Gastrocnemius medialis (tissue), 4 donors: ENCODE results near the gene RELT. TPM values are rescaled to one million over a fixed set of nuclear protein-coding genes. Genes with fewer than 3 reads are reported as not detected.

Source experiments
- ATAC-seq, 2 donors: fragments of 150-250 bp; one replicate each; pipeline ENCODE4 v1.9.1; 2016
- DNase-seq, 2 donors: peaks; one replicate each; pipeline ENCODE4 v3.0.0-alpha.2; 2019
- H3K27ac ChIP-seq, 4 donors: fragments of 200-600 bp; sonication (generic); 1 replicate in 1 of 4; 2 replicates in 3 of 4; pipeline ENCODE4 v1.5.1; 2016 to 2018; ENCODE audit warnings: mild to moderate bottlenecking in 2 of 4, moderate library complexity in 1 of 4
- H3K27me3 ChIP-seq, 3 donors: fragments of 200-600 bp; sonication (generic) in 2 of 3; 1 replicate in 1 of 3; 2 replicates in 2 of 3; pipeline versions ENCODE4 v1.5.1 to v1.6.0; 2016 to 2019; ENCODE audit warnings: mild to moderate bottlenecking in 1 of 3, moderate library complexity in 1 of 3
- H3K36me3 ChIP-seq, 2 donors: fragments of 200-600 bp; sonication (generic) in 1 of 2; one replicate each; pipeline ENCODE4 v1.5.1; 2017 to 2018
- H3K4me1 ChIP-seq, 2 donors: fragments of 200-600 bp; sonication (generic) in 1 of 2; one replicate each; pipeline ENCODE4 v1.5.1; 2016 to 2017; ENCODE audit warnings: mild to moderate bottlenecking in 2 of 2
- H3K4me3 ChIP-seq, 4 donors: fragments of 200-600 bp; sonication (generic) in 3 of 4; 1 replicate in 1 of 4; 2 replicates in 3 of 4; pipeline ENCODE4 v1.5.1; 2016 to 2019; ENCODE audit warnings: mild to moderate bottlenecking in 2 of 4
- H3K9me3 ChIP-seq, 3 donors: fragments of 200-600 bp; sonication (generic) in 2 of 3; 1 replicate in 1 of 3; 2 replicates in 2 of 3; pipeline ENCODE4 v1.5.1; 2016 to 2019
- POLR2A ChIP-seq, 2 donors: fragments of 450-650 bp; IDR thresholded peaks; one replicate each; pipeline ENCODE4 v1.6.1; 2017; ENCODE audit warnings: antibody characterized with exemption in 2 of 2, mild to moderate bottlenecking in 2 of 2, moderate library complexity in 2 of 2
- in situ Hi-C, 4 donors: fragments of 200-750 bp; cut with MboI; loops; one replicate each; pipeline versions ENCODE4 v1.15.0 to v1.8.0; 2017; ENCODE audit warnings: low sequenced_read_pairs in 4 of 4
- intact Hi-C: fragments of 100-400 bp; cut with DNase I; formaldehyde crosslinking; loops from one replicate; pipeline ENCODE4 v1.15.1; 2023; ENCODE audit warnings: low total_unique reads
- total RNA-seq, 4 donors: library from RNA; depleted of rRNA; stranded (reverse); fragments of >200 nt; gene quantifications; one replicate each; pipeline versions ENCODE4 v1.1.0 to v1.2.3, GENCODE V29; 2016
- TF ChIP-seq, protein P1 (sequence below), 5 experiments: fragments of 450-650 bp in 3 of 5; fragments of 200-600 bp in 2 of 5; sonication (generic) in 2 of 5; IDR thresholded peaks in 4 of 5; conservative IDR thresholded peaks in 1 of 5; 1 replicate in 4 of 5; 2 replicates in 1 of 5; pipeline ENCODE4 v1.5.1; 2016 to 2019; ENCODE audit warnings: antibody characterized with exemption in 5 of 5, mild to moderate bottlenecking in 3 of 5, moderate library complexity in 3 of 5

RELT gene
- total RNA-seq, 4 donors from 2014 or later, result 18.5 to 63.5 (median 36.7) TPM

DNA sequence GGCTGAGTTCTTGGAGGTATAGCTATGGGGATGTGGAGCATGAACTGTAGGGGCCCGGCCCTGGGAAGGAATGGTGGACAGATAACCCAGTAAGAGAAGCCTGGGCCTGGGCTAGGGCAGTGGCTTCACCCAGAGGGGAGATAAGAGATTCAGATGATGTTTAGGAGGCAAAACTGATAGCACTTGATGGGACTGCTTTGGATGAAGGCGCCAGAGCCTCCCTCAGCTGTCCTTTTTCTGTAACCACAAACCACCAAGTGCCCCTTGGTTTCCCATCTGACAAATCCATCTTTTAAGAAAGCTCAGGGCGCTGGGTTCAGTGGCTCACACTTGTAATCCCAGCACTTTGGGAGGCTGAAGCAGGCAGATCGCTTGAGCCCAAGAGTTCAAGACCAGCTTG is 23.4 kb downstream of the RELT start:
- Histone ChIP-seq H3K36me3 (peaks cover 0 to 10% of the 10 kb centered on the region in 2 donors), H3K27ac (peak overlapping the region; percentile 4 to 63 (median 26)), H3K9me3 (no peaks in the 10 kb centered on the region), H3K4me1 (peaks cover 22 to 33% of the 10 kb centered on the region in 2 donors), H3K27me3 (no peaks in the 10 kb centered on the region), H3K4me3 (no peak overlapping the region)
- DNase-seq (no peak), ATAC-seq (no peak)
- TF ChIP-seq, protein P1, sequence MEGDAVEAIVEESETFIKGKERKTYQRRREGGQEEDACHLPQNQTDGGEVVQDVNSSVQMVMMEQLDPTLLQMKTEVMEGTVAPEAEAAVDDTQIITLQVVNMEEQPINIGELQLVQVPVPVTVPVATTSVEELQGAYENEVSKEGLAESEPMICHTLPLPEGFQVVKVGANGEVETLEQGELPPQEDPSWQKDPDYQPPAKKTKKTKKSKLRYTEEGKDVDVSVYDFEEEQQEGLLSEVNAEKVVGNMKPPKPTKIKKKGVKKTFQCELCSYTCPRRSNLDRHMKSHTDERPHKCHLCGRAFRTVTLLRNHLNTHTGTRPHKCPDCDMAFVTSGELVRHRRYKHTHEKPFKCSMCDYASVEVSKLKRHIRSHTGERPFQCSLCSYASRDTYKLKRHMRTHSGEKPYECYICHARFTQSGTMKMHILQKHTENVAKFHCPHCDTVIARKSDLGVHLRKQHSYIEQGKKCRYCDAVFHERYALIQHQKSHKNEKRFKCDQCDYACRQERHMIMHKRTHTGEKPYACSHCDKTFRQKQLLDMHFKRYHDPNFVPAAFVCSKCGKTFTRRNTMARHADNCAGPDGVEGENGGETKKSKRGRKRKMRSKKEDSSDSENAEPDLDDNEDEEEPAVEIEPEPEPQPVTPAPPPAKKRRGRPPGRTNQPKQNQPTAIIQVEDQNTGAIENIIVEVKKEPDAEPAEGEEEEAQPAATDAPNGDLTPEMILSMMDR (IDR thresholded peaks at IDR 0.05 in 4 of 5, conservative IDR thresholded peaks at IDR 0.05 in 1 of 5), result no peak
- in situ Hi-C loops (loop anchor here in 3 of 4 donors (10.0 kb wide), 1 partner anchor 255 kb away; no protein-coding TSS in a partner anchor), intact Hi-C loops (loop anchor here (5.0 kb wide), 1 partner anchor 263 kb away; no protein-coding TSS in a partner anchor)

DNA sequence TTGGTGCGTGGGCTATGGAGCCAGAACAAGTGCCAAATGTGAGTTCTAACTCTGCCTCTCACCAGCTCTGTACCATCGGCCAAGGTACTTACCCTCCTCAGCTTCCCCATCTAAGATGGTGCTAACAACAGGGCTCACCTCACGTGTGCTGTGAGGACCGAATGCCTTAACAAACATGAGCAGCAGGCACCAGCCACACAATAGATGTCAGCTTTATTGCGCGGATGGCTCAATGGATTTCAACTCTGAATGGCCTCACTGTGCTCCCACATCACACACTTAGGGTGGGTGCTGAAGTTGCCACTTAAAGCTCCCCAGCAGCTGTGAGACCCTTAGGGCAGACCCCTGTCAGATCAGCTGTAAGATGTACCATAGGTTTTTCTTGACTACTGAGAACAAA is 24.1 kb downstream of the RELT start:
- intact Hi-C loops, result loop anchor here (5.0 kb wide), 1 partner anchor 262 kb away; no protein-coding TSS in a partner anchor

DNA sequence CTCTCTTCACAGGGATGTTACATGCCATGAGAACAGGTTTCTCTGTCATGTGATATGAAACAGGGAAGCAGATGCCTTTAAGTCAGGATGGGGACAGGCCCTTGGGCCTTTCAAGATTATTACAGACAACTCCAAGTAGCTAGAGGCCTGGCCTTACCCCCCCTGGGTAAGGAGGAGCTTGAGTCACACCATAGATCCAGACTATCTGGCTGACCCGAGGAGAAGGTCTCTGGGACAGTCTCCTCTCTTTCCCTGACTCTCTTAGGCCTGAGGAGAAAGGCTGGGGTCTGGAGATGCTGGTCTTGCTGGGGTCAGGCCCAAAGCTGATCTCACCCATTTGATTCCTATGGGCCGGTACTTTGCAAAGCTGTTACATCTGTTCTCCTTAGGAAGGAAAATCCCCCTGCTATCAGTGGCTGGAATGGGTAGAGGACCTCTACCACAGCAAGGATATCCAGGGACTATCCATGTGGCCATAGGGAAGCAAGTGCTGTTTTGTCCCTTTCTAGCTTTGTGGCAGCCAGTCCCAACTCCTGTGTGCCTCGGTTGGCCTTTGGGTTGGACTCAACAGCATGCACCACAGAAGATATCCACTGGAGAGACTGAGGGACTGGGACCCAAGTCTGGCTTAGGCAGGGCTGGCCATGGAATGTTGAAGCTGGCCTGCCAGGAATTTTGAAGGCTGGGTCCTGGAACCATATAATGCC is 25.2 kb downstream of the RELT start:
- no peak for DNase-seq
- Histone ChIP-seq H3K4me1 (peaks cover 16 to 24% of the 10 kb centered on the region in 2 donors), H3K27me3 (no peaks in the 10 kb centered on the region), H3K4me3 (no peak overlapping the region), H3K36me3 (no peaks in the 10 kb centered on the region), H3K27ac (peak overlapping the region in 1 of 4 donors; percentile 22), H3K9me3 (no peaks in the 10 kb centered on the region)
- in situ Hi-C loops, result loop anchor here in 3 of 4 donors (10.0 kb wide), 1 partner anchor 253 kb away; no protein-coding TSS in a partner anchor
- TF ChIP-seq, protein P1 (IDR thresholded peaks at IDR 0.05 in 4 of 5, conservative IDR thresholded peaks at IDR 0.05 in 1 of 5), result no peak
- no peak for TF ChIP-seq POLR2A (IDR thresholded peaks at IDR 0.05)
- no peak for ATAC-seq
- intact Hi-C loops, result loop anchor here (5.0 kb wide), 1 partner anchor 261 kb away; no protein-coding TSS in a partner anchor

More for the DNA sequence above, 24.1 kb downstream of the RELT start:
- DNase-seq (no peak), ATAC-seq (no peak)
- TF ChIP-seq, protein P1 (IDR thresholded peaks at IDR 0.05 in 4 of 5, conservative IDR thresholded peaks at IDR 0.05 in 1 of 5), result no peak
- TF ChIP-seq POLR2A (IDR thresholded peaks at IDR 0.05), result no peak
- Histone ChIP-seq H3K4me1 (peaks cover 22 to 33% of the 10 kb centered on the region in 2 donors), H3K4me3 (no peak overlapping the region), H3K36me3 (peaks cover 0 to 3% of the 10 kb centered on the region in 2 donors), H3K27ac (peak overlapping the region in 1 of 4 donors; percentile 63), H3K27me3 (no peaks in the 10 kb centered on the region), H3K9me3 (no peaks in the 10 kb centered on the region)
- in situ Hi-C loops, result loop anchor here in 3 of 4 donors (10.0 kb wide), 1 partner anchor 255 kb away; no protein-coding TSS in a partner anchor

DNA sequence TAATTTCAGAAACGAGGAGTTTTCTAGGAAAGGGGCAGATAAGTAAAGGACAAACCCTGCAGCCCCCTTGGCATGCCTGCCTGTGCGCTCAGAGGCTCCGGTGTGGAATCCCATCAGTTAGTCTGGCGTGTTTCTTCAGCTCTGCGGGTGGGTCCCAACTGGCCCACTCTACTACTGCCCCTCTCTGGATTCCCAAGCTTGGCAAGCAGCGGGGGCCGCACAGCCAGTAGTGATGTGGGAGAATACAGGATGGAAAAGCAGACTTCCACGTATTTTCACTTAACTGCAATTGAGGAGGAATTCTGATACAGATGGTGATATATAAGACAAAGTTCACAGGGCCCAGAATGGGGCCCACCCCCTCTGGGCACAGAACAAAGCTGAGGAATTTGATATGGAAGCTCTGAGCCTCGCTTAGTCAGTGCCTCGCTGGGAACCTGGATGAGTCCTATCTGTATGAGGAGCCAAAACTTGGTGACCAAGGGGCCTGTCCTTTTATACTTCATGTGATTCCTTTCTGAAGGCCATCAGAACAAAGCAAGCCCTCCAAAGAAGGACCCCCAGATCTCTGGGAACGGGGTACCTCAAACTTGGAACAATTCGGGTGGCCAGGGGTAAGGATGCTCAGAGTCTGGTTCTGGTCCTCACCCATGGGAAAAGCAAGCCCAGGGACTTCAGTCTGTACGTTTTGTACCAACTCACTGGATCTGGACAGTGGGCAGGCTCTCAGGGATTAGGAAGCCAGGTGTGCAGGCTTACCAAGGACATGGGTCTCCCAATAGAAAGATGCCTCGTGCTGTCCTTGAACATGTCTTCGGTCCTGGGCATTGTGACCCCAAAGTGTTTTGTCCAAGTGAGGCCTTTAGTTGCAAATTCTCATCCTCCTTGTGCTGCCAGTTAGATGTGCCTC is 26.0 kb downstream of the RELT start:
- Histone ChIP-seq H3K27me3 (no peaks in the 10 kb centered on the region), H3K4me1 (peaks cover 8 to 16% of the 10 kb centered on the region in 2 donors), H3K9me3 (no peaks in the 10 kb centered on the region), H3K36me3 (no peaks in the 10 kb centered on the region), H3K27ac (no peak overlapping the region), H3K4me3 (no peak overlapping the region)
- intact Hi-C loops (loop anchor here (5.0 kb wide), 1 partner anchor 260 kb away; no protein-coding TSS in a partner anchor), in situ Hi-C loops (loop anchor here in 3 of 4 donors (10.0 kb wide), 1 partner anchor 253 kb away; no protein-coding TSS in a partner anchor)
- TF ChIP-seq, protein P1 (IDR thresholded peaks at IDR 0.05 in 4 of 5, conservative IDR thresholded peaks at IDR 0.05 in 1 of 5), result no peak
- no peak for TF ChIP-seq POLR2A (IDR thresholded peaks at IDR 0.05)
- DNase-seq (no peak), ATAC-seq (no peak)
